ENCODE measurements around the gene DOHH. TPM values are rescaled to one million over a fixed set of nuclear protein-coding genes. Genes with fewer than 3 reads are reported as not detected.

Gene DOHH
- total and polyA plus RNA-seq, 4 donors = 1.4 to 12.0 (median 9.2) TPM

- Histone ChIP-seq H3K27me3 (ENCODE audit: control insufficient read depth in 4 of 4, insufficient read depth in 4 of 4, low read length in 3 of 4) (no peaks in the 10 kb centered on the region), H3K27ac (ENCODE audit: low read depth in 1 of 2, low read length in 2 of 2) (peak overlapping the region; percentile 52 to 63), H3K36me3 (ENCODE audit: control insufficient read depth in 4 of 4, insufficient read depth in 3 of 4, low read depth in 1 of 4, low read length in 3 of 4) (peaks cover 0 to 3% (median 1%) of the 10 kb centered on the region in 4 donors), H3K4me1 (ENCODE audit: control insufficient read depth in 4 of 4, insufficient read depth in 4 of 4, low read length in 3 of 4) (peaks cover 18 to 47% (median 35%) of the 10 kb centered on the region in 4 donors), H3K9me3 (ENCODE audit: control insufficient read depth in 4 of 4, low read length in 3 of 4) (no peaks in the 10 kb centered on the region), H3K4me3 (ENCODE audit: low read depth in 1 of 3, low read length in 3 of 3) (no peak overlapping the region), H3K9ac (ENCODE audit: low read depth in 1 of 2, low read length in 2 of 2) (no peak overlapping the region)
- DNase-seq (ENCODE audit: low spot score) = no peak
- 27% methylated on average over 2 of the region's 2 CpGs for WGBS
- TF ChIP-seq RAD21 (IDR thresholded peaks at IDR 0.05) = no peak
- TF ChIP-seq ZBTB33 (IDR thresholded peaks at IDR 0.05) = no peak
- TF ChIP-seq, protein P1, sequence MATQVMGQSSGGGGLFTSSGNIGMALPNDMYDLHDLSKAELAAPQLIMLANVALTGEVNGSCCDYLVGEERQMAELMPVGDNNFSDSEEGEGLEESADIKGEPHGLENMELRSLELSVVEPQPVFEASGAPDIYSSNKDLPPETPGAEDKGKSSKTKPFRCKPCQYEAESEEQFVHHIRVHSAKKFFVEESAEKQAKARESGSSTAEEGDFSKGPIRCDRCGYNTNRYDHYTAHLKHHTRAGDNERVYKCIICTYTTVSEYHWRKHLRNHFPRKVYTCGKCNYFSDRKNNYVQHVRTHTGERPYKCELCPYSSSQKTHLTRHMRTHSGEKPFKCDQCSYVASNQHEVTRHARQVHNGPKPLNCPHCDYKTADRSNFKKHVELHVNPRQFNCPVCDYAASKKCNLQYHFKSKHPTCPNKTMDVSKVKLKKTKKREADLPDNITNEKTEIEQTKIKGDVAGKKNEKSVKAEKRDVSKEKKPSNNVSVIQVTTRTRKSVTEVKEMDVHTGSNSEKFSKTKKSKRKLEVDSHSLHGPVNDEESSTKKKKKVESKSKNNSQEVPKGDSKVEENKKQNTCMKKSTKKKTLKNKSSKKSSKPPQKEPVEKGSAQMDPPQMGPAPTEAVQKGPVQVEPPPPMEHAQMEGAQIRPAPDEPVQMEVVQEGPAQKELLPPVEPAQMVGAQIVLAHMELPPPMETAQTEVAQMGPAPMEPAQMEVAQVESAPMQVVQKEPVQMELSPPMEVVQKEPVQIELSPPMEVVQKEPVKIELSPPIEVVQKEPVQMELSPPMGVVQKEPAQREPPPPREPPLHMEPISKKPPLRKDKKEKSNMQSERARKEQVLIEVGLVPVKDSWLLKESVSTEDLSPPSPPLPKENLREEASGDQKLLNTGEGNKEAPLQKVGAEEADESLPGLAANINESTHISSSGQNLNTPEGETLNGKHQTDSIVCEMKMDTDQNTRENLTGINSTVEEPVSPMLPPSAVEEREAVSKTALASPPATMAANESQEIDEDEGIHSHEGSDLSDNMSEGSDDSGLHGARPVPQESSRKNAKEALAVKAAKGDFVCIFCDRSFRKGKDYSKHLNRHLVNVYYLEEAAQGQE (IDR thresholded peaks at IDR 0.05) = peak; percentile 32
- no peak for TF ChIP-seq GABPA (IDR thresholded peaks at IDR 0.05 in 1 of 2, conservative IDR thresholded peaks at IDR 0.05 in 1 of 2)
- TF ChIP-seq, protein P2, sequence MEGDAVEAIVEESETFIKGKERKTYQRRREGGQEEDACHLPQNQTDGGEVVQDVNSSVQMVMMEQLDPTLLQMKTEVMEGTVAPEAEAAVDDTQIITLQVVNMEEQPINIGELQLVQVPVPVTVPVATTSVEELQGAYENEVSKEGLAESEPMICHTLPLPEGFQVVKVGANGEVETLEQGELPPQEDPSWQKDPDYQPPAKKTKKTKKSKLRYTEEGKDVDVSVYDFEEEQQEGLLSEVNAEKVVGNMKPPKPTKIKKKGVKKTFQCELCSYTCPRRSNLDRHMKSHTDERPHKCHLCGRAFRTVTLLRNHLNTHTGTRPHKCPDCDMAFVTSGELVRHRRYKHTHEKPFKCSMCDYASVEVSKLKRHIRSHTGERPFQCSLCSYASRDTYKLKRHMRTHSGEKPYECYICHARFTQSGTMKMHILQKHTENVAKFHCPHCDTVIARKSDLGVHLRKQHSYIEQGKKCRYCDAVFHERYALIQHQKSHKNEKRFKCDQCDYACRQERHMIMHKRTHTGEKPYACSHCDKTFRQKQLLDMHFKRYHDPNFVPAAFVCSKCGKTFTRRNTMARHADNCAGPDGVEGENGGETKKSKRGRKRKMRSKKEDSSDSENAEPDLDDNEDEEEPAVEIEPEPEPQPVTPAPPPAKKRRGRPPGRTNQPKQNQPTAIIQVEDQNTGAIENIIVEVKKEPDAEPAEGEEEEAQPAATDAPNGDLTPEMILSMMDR (IDR thresholded peaks at IDR 0.05; ENCODE audit: low read depth, low read length, missing input control) = no peak
- no peak for TF ChIP-seq NR2F2 (IDR thresholded peaks at IDR 0.05)
- TF ChIP-seq HNF4A (conservative IDR thresholded peaks at IDR 0.05) = peak; percentile 41 to 65
- peak; percentile 14 to 59 for TF ChIP-seq RXRA (IDR thresholded peaks at IDR 0.05)
- peak; percentile 14 for TF ChIP-seq FOXA2 (IDR thresholded peaks at IDR 0.05)
Measured at GRCh38 chr19:3517638-3518037, 17.2 kb upstream of the DOHH start.

GRCh38 chr19:3516675-3517207 lies 16.3 kb upstream of the DOHH start:
- 31% methylated on average over 15 of the region's 15 CpGs for WGBS
- Histone ChIP-seq H3K27me3 (ENCODE audit: control insufficient read depth in 4 of 4, insufficient read depth in 4 of 4, low read length in 3 of 4) (no peaks in the 10 kb centered on the region), H3K36me3 (ENCODE audit: control insufficient read depth in 4 of 4, insufficient read depth in 3 of 4, low read depth in 1 of 4, low read length in 3 of 4) (peaks cover 0 to 3% (median 1%) of the 10 kb centered on the region in 4 donors), H3K9me3 (ENCODE audit: control insufficient read depth in 4 of 4, low read length in 3 of 4) (no peaks in the 10 kb centered on the region), H3K9ac (ENCODE audit: low read depth in 1 of 2, low read length in 2 of 2) (no peak overlapping the region), H3K4me1 (ENCODE audit: control insufficient read depth in 4 of 4, insufficient read depth in 4 of 4, low read length in 3 of 4) (peaks cover 23 to 56% (median 44%) of the 10 kb centered on the region in 4 donors), H3K27ac (ENCODE audit: low read depth in 1 of 2, low read length in 2 of 2) (peak overlapping the region; percentile 52 to 63), H3K4me3 (ENCODE audit: low read depth in 1 of 3, low read length in 3 of 3) (no peak overlapping the region)
- no peak for DNase-seq (ENCODE audit: low spot score)
- TF ChIP-seq FOXA1 (IDR thresholded peaks at IDR 0.05) (peak; percentile 81), HNF4A (conservative IDR thresholded peaks at IDR 0.05) (peak in 1 of 2 donors; percentile 59), ATF3 (IDR thresholded peaks at IDR 0.05) (no peak), RXRA (IDR thresholded peaks at IDR 0.05) (peak; percentile 18 to 82), EGR1 (IDR thresholded peaks at IDR 0.05; ENCODE audit: low read depth in 2 of 2) (no peak), SP1 (IDR thresholded peaks at IDR 0.05) (peak; percentile 60), FOXA2 (IDR thresholded peaks at IDR 0.05) (peak; percentile 93), JUND (IDR thresholded peaks at IDR 0.05) (peak in 1 of 2 donors; percentile 13), YY1 (IDR thresholded peaks at IDR 0.05) (peak; percentile 57), GABPA (IDR thresholded peaks at IDR 0.05 in 1 of 2, conservative IDR thresholded peaks at IDR 0.05 in 1 of 2) (no peak), RAD21 (IDR thresholded peaks at IDR 0.05) (no peak)
- TF ChIP-seq, protein P1 (IDR thresholded peaks at IDR 0.05) = no peak
- TF ChIP-seq, protein P2 (IDR thresholded peaks at IDR 0.05; ENCODE audit: low read depth, low read length, missing input control) = no peak

Data from liver (tissue), 9 donors.